Endometrium (tissue), 2 donors: Measurements from ENCODE around the gene TPP2.

Experiments
- FAIRE-seq: peaks from 2 replicates; lab custom pipeline; 2012; peaks lifted over from hg19 to GRCh38; lab: Jason Lieb, UNC
- donor health status: control.
- donor health status: control.

TPP2 gene

DNA sequence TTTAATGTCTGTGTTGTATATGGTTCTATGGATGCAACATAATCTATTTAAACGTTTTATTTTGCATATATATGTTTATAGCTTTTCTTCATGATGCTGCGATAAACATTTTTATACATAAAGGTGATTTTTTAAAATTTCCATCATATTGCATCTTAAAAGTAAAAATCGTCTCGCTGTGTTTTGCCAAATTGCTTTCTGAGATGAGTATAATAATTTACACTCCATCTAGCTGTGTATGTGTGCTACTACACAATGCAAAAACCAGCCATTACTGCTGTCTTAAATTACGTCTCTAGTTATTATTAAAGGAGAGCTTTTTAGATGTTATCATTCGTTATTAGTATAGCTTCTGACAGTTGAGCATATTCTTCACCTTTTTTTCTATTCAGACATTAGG, 60.8 kb downstream of the TPP2 start:
- FAIRE-seq, result no peak

DNA sequence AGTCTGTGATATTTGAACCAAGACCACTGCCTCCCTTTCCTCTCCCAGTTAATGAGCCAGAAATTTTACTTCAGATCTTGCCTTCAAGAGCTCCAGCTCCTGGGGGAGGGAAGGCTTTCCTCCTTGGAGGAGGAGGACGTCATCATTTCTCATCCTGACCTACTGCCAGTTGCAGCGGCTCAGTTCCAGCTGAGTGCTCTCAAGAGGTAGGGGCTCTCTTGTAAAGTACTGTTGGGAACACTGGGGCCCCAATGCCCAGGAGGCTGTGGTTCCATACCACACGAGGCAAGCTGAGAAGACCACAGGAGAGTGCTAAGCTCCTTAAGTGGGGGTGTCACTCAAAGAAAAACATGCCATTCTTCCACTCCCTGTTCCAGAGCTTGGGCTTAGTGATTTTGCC, 61.9 kb downstream of the TPP2 start:
- no peak for FAIRE-seq

DNA sequence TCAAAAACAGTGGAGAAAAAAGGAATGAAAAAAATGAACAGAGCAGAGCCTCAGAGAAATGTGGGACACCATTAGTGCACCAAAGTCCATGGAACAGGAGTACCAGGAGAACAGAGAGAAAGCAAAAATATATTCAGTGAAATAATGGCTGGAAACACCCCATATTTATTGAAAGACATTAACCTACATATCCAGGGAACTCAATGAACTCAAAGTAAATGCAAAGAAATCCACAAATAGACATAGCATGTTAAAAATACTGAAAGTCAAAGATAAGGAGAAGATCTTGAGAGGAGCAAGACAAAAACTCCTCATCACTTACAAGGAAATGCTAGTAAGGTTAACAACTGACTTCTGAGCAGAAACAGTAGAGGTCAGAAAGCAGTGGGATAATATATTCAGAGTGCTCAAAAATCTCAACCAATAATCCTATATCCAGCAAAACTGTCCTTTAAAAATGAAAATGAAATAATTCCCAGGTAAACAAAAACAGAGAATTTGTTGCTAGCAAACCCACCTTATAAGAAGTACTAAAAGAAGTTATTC, 62.5 kb downstream of the TPP2 start:
- FAIRE-seq, result no peak

DNA sequence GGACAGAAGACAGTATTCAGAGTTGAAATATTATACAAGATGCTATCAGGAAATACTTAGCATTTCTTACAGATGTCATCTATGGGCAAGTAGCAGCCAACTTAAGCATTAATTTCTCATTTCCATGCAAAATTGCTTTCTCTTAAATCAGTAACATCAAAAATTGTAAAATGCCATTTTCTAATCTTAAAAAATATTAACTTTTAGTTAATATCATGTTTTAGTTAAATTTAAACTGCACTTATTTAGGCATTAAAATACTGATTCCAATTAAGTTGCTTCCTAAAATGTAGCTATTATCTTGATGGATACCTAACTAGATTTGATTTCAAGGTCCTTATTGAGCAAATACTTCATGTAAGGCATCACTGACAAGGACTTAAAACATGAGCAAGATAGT, 70.2 kb downstream of the TPP2 start:
- no peak for FAIRE-seq

DNA sequence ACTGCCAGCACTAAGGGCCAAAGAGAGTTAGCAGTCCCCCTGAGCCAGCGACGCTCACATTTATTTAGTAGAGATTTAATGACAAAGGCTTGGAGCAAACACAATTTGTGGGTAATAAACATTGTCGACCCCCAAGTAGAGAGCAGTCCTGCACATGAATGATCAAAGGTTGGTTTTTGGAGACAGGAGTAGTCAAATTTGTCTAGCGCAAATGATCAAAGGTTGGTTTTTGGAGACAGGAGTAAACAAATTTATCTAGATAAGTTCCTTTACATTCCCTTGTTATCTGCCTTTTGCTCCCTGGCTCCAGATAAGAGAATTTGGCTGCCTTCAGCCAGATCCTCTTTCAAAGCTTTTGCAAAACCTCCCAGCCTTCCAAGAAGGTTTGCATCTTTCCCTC, 71.1 kb downstream of the TPP2 start:
- FAIRE-seq, result no peak

DNA sequence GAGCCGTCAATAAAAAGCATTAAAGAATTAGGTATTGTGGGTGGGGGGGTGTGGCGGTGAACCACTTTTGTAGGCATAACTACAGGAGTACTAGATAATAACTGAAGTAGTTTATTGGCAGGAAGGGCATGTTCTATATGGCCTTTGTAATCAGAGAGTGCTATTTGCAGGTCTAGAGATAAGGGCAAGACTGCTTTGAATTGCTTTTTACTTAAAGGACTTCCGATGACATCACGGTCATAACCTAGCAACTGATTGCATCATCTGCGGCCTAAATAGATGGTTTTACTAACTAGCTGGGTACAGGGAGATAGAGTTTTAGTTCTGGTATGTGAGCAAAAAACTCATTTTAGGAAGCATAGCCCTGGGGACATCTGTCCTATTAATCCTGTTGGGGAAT, 73.3 kb downstream of the TPP2 start:
- FAIRE-seq, result no peak

DNA sequence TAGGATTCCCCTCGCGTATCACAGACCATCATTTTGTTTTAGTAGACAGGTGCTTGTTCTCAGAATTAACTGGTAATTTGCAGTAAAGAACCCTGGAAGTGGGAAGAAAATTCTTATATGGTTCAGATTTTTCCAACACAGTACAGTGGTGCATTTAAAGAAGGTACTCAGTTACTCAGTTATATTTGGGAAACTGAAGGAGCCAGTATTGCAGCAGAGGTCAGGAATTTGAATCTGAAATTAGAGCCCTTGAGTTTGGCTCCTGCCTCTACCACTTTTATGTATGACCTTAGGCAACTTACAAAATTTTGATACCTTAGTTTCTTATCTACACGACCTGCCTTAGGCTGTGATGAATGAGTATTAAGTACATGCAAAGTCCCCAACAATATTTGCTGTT, 78.3 kb downstream of the TPP2 start:
- FAIRE-seq, result no peak

DNA sequence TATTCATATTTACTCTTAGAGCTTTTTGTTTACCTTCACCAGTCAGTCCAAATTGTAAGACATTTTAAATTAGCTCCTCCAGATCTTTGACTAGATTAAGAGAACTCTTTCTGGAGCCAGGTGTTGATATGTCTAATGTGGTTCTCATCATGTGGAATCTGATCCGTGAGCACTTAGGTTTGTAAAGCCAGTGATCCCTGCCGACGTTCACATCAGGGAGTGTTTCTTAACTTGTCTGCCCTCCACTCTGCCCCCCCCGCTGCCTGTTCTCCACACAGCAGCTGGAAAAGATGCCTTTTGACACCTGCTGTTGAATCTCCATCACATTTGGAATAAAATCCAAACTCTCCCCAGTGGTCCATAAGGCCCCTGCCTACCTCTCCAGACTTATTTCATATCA, 80.3 kb downstream of the TPP2 start:
- no peak for FAIRE-seq

DNA sequence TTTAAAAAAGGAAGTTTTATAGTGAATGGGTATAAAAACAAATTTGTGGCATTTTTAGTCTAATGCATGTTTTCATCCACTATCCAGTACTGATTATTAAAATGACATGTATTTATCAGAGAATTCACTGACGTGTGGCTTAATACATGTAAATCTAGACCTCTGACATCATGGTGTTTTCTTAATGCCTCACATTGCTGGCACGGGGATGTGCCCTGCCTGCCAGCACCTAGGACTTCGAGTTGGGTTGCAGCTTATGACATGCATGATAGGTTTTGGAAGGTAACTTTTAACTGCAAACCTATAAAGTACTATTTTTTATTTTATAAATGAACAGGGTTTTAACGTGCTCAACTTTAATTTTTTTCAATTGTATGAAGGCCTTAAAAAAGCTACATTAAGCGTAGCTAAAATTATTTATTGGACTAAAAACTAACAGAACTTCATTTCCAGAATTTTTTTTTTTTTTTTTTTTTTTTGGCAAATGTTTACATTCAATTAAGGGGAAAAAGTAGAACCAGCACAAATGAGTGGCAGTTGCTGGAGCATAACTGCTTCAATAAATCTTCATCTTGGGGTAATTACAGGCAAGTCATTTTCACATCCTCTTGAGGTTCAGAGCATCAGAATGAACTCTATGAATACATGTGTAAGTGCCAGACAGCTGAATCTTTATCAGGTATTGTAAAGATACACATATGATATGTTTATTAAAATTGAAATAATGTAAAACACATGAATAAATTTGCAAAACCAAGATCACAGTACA, 81.7 kb downstream of the TPP2 start:
- FAIRE-seq, result no peak

DNA sequence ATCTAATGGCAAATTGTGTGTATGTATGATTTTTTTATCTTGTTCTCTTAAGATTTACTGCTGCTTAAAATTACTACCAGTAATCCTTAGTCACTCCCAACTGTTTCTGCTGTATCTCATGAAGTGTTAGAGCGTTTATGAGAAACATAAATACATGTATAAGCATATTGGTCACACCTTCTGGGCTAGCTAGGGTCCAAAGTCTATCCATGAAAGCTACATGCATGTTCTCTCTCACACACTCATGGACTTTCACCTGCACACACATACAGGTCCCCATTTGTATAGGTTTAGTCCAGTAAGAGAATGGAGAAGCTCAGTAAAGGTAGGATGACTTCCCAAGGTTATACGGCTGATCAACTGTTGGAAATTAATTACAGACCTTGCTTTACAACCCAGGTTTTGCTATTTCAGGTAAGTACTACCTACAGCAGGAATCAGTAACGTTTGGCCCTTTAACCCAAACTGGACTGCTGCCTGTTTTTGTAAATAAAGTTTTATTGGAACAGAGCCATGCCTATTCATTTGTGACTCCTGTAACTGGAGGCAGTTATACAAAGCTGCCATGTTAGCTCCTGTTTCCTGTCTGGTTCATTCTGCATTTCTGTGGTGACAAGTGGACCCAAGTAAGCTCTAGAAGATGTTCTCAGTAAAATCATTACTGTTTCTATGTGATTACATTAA, 82.8 kb downstream of the TPP2 start:
- FAIRE-seq, result no peak

DNA sequence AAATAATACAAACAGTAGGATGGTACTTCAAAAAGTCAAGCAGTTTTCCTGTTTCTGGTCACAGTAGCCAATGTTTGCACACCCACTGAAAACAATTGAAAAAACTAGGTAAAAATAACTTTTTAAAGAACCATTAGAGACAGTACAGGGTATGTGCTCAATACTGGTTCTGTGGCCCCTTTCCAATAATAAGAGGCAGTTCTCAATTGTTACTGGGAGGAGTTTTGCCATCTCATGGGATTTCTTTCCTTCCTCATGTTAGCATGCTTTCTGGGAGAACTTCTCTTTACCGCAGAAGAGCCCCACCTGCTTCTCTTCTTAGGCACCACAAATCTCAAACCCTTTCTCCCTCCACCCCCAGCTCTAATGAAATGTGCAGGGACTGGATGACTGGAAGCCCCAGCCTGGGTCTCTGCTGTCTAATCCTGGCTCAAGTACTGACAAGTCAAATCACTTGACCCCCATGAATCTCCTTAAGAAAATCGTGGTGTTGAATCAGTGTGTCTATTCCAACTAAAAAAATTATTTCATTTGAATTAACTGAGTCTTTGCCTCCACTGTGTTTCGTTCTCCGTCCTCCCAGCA, 83.4 kb downstream of the TPP2 start:
- FAIRE-seq, result no peak

DNA sequence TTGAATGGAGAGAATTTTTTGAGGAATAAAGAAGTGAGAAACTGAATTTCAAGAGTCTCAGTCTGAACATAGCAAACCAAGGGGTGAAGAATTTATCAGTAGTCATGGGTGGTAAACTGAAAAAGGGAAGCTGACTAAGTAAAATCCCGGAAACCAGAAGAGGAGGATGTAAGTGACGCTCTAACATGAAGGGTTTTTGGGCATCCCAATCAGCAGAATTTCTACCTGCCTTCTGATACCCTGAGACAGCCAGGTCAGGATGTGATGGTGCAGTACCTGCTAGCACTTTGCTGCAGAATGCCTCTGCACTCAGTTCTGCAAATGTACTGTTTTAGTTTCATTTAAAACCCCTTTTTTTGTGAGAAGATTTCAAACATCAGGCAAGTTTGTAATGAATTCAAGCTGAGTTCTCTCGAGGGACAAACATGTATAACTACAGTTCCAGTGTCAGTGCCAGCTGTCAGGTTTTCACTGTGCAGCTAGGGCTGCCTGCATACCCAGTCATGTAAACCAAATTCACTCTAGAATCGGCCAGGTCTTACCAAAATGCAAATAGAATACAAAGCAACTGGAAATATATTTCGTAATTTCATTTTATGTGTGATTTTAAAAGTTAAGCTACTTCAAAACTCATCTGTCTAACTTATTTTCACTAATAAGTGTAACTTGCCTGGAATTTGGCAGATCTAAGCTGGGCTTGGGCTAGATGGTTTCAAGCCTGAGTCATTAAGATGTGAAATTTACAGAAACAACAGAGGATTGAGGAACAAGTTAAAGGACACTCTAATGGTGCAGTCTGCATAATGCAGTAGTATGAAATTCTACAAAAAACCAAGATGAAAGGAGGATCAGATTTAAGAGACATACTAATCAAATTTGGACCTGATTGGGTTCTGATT, 84.3 kb downstream of the TPP2 start:
- no peak for FAIRE-seq

DNA sequence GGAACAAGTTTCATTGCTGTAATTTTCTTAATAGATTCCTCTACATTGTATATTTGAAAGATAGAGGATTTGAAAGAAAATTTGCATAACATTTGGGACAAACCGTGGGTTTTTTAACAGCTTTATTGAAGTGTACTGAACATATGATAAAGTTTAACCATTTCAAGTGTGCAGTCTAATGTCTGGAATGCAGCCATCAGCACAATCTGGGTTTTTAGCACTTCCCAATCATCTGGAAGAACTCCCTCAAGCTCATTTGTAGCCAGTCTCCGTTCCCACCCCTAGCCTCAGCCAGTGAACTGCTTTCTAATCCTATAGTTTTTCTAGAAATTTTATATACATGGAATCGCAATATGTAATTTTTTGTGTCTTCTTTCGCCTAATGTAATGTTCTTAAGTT, 85.4 kb downstream of the TPP2 start:
- no peak for FAIRE-seq

DNA sequence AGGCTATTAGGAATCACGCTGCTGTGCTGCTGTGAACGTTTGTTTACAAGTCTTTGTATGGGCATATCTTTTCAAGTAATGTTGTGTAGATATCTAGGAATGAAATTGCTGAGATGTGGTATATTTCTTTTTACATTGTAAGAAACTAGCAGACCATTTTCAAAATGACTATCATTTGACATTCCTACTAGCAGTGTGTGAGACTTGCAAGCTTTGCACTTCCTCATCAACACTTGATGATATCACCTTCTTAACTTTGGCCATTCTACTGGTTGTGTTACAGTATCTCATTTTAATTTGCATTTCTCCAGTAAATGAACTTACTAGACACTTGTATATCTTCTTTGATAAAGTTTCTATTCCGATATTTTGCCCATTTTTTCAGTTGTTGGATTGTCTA, 85.9 kb downstream of the TPP2 start:
- no peak for FAIRE-seq

DNA sequence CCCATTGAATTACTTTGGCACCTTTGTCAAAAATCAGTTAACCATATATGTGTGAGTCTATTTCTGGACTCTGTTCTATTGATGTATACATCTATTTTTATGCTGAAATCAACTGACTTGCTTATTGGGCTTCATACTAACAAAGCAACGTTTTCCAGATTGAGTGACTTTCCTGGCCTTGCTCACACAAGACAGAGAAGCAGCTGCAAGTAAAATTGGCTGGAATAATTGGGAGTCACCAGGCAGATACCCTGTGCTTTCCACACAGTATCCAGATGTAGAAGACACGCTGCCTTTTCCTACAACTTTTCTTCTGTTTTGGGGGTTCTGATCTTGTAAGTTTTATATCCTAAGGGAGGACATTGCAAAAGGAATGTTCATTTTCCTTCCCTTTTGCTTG, 86.9 kb downstream of the TPP2 start:
- FAIRE-seq, result no peak

DNA sequence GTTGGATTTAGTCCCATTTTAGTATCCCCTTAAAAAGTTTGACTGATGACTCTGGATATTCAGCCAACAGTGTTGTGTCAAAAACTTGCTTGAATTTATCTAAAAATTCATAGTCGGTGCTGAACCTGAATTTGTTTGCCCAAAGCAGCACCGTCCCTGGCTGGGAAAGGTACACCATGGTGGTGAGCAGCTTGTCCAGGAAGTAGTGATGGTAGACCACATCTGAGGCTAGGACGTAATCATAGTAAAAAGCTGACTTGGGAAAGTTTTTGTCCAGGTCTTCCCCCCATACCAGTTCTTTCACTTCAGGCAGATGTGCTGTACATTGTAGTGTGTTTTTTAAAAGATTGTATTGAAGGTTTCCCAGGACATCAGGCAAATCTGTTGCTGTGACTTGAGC, 89.2 kb downstream of the TPP2 start:
- no peak for FAIRE-seq

DNA sequence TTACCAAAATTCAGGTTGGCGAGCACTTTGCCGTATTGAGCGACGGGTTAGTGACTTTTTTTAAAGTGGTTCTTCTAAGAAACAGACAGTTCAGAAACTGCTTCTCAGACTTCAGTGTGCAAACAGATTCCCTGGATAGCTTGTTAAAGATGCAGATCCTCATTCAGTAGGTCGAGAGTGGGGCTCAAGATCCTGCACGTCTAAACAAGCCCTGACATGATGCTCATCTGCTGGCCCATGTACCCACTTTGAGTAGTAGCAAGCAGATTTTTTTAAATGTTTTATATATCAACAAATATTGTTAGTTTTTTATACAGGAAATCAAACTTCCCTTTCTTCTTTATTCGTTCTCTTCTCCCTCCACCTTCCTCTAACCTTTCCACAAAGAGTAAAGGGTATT, 90.7 kb downstream of the TPP2 start:
- FAIRE-seq, result no peak

DNA sequence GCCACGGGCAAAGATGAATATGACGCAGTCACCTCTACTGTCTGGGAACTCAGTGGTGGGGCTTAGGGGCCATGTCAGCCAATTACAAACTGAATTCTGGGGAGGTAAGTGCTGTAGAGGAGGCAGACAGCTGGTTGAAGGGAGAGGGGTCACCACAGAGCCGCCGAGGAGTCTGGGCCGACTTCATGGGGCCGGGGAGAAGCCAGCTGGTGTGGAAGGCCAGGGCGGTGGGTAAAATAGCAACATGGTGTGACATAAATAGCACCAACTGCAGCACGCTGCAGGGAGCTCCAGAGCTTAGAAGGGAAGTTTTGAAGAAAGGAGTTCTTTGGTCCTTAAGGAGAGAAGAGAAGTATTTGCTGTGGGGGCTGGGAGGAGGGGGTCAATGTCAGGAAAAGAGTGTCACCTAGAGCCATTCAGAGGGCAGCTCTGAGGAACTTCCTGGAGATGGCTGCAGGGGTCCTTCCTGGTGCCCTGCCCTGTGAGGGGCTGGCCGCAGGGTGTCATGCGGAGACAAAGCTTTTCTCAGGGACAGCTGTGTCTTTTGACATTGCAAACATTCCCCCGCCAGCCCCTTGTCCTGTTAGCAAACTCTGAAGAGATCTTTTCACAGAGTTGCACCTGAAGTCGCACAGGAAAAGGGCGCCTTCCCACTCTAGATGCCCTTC, 91.7 kb downstream of the TPP2 start:
- FAIRE-seq, result no peak

DNA sequence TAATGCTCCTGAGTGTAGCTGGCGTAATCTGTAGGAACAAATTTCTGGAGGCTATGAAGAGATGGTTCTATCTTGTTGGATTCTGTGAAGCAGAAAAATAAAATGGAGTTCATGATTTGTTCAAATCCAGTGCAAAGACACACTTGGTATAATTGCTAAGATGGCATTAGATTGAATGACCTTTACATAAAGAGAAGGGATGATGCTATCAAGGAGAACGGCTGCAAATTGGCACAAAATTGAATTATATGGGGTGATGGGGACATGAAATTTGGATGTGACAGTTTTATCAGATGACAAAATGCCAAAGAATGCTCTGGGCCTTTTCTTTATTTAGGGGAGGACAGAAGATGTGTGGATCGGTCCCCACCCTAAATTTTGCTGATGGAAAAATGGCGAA, 94.1 kb downstream of the TPP2 start:
- no peak for FAIRE-seq

DNA sequence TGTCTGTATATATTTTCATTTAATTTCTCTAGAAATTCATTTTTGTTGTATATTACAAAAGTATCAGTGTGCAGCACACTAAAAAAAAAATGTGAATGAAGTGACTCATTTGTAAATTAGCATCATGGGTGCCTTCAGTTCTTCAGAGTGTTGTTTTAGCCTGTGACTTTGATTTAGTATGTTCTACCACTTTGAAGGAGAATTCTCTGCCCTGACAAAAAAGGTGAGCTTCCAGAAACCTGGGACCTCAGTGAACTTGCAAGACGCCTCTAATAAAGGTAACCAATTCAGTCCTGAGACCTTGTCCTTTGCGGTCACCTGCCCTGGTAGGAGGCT, 95.7 kb downstream of the TPP2 start:
- no peak for FAIRE-seq

DNA sequence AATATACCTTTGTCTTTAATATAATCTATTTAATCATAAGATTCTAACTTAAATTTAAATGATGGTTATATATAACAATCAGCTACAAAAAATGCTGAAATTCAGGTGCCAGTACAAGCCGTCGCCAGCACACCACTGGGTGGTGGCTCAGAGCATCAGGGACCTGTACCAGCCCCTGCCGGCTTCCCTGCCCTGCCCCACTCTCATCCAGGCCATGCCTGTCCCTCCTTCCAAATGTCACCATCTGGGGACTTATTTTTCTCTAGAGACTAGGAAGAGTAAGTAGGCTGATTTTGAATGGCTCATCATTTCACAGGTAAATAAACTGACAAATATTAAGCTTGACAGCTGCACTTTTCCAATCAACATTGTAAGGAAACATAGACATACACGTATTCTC, 96.5 kb downstream of the TPP2 start:
- FAIRE-seq, result no peak

DNA sequence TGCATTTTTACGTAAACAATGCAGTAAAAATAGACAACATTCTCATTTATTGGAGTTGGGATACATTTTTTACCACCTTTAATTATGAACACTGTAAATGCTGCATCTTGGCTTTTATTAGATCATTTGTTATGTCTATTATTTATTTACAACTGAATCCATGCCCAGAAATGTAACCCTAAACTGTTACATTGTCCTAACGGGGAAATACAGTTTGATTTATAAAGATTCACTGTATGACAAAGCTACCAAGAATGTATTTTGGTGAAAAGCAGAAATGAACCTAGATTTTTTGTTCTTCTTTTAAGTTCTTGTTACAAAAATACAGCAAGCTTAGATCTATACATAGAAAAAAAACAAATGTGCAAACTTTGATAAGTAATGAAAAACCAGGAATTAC, 97.0 kb downstream of the TPP2 start:
- peak; percentile 85 for FAIRE-seq
